Measurements from ENCODE around the gene OLFML2A. TPM values are rescaled to one million over a fixed set of nuclear protein-coding genes. Genes with fewer than 3 reads are reported as not detected.

The OLFML2A gene
- total RNA-seq, 1 experiment from 2014 or later: 1.4 TPM

DNA sequence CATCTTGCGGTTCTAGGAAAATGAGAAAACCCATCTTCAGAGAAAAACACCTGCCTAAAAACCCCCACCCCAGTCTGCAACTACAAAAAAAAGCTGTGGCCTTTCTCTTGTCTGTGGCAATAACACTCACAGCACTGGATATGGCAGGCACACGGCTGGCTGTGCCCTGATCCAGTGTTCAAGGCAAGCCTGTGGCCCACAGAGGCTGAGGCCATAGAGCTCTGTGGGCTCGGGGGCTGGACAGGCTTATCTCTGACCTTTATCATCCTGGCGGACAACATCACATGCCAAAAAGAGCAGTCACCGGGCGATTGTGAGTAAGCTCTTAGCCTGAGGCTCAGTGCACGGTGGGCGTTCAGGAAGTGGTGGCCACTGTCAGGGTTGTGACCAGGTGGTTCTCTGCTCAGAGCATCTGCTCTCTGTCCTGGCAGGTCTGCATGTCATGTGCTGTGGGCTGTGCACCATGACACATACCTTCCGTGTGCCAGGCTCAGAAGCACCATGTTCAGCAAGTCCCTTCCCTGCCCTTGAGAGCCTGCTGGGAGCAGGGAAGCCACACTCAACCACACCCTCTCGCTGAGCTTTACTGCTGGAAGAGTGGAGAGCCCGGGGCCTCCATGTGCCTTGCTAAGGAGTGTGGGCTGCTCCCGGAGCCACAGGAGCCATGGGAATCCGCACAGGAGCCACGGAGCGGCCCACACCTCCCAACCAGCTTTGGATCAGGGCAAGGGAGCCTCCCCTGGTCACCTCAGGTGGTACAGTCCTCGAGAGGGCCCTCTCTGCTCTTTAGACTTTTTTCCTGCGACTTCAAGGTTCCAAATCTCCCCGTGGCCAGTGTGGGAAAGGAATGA, 41.7 kb downstream of the OLFML2A start:
- Histone ChIP-seq H3K27me3 (replicated peaks; ENCODE audit: insufficient read depth, low read depth, low read length, poor library complexity) (no peaks in the 10 kb centered on the region), H3K27ac (ENCODE audit: low read depth, low read length, poor library complexity, severe bottlenecking) (no peak overlapping the region), H3K4me1 (ENCODE audit: insufficient read depth, low read length, poor library complexity, severe bottlenecking) (no peaks in the 10 kb centered on the region), H3K36me3 (ENCODE audit: insufficient read depth, low read length, poor library complexity, severe bottlenecking) (no peaks in the 10 kb centered on the region), H3K4me3 (ENCODE audit: low read depth, low read length, poor library complexity, severe bottlenecking) (no peak overlapping the region), H3K9me3 (ENCODE audit: low read depth, low read length, poor library complexity, severe bottlenecking) (no peaks in the 10 kb centered on the region)
- ChIA-PET CTCF (no interaction called here), POLR2A (ENCODE audit: low non-redundant PET) (no interaction called here)
- TF ChIP-seq EZH2 (IDR thresholded peaks at IDR 0.05; ENCODE audit: borderline replicate concordance, low read depth, low read length, poor library complexity, severe bottlenecking): no peak
- TF ChIP-seq, protein P1, sequence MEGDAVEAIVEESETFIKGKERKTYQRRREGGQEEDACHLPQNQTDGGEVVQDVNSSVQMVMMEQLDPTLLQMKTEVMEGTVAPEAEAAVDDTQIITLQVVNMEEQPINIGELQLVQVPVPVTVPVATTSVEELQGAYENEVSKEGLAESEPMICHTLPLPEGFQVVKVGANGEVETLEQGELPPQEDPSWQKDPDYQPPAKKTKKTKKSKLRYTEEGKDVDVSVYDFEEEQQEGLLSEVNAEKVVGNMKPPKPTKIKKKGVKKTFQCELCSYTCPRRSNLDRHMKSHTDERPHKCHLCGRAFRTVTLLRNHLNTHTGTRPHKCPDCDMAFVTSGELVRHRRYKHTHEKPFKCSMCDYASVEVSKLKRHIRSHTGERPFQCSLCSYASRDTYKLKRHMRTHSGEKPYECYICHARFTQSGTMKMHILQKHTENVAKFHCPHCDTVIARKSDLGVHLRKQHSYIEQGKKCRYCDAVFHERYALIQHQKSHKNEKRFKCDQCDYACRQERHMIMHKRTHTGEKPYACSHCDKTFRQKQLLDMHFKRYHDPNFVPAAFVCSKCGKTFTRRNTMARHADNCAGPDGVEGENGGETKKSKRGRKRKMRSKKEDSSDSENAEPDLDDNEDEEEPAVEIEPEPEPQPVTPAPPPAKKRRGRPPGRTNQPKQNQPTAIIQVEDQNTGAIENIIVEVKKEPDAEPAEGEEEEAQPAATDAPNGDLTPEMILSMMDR (conservative IDR thresholded peaks at IDR 0.05; ENCODE audit: low read depth, low read length): no peak
- no TSS peak for BruUV-seq (replicated peaks)
- DNase-seq (ENCODE audit: low spot score): no peak
- intact Hi-C loops (cut with micrococcal nuclease; ENCODE audit: unreplicated experiment): no loop called here

DNA sequence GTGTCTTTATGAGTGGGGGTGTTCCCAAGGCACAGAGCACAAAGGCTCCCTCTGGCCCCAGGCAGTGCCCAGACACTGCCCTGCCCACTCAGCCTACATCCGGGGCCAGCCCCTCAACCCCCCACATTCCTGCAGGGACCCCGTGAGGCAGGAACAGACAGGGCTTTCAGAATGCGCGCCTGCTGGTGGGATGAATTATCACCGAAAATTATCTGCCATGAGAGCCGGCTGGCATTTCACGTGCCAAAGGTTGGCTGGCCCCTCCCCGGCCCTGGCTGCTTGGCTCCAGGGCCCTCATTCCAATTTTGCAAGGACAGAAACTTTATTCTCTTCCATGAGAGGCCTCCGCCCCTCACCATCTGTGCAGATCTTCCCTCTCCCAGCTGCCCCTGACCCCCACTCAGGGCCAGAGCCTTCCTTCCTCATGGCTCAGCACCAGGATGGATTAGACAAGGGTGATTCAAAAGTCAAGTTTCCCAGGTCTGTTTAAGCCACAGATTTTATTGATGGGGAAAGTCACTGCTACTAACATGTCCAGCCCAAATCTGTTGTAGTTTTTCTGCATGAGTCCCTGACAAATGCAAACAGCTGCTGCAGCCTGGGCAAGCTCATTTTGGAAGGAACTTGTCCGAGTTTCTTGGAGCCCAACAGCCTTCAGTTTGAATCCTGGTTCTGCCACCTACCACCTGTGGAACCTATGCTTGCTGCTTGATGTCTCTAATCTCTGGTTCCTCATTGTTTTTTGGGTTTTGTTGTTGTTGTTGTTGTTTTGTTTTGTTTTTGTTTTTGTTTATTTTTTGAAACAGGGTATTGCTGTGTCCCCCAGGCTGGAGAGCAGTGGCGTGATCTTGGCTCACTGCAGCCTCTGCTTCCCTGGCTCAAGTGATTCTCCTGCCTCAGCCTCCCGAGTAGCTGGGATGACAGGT, 44.0 kb downstream of the OLFML2A start:
- POLR2A ChIA-PET (ENCODE audit: low non-redundant PET): no interaction called here
- Histone ChIP-seq H3K27me3 (replicated peaks; ENCODE audit: insufficient read depth, low read depth, low read length, poor library complexity) (no peaks in the 10 kb centered on the region), H3K4me3 (ENCODE audit: low read depth, low read length, poor library complexity, severe bottlenecking) (no peak overlapping the region), H3K9me3 (ENCODE audit: low read depth, low read length, poor library complexity, severe bottlenecking) (no peaks in the 10 kb centered on the region), H3K4me1 (ENCODE audit: insufficient read depth, low read length, poor library complexity, severe bottlenecking) (no peaks in the 10 kb centered on the region), H3K36me3 (ENCODE audit: insufficient read depth, low read length, poor library complexity, severe bottlenecking) (no peaks in the 10 kb centered on the region), H3K27ac (ENCODE audit: low read depth, low read length, poor library complexity, severe bottlenecking) (no peak overlapping the region)
- DNase-seq (ENCODE audit: low spot score): no peak
- no peak for TF ChIP-seq EZH2 (IDR thresholded peaks at IDR 0.05; ENCODE audit: borderline replicate concordance, low read depth, low read length, poor library complexity, severe bottlenecking)
- TF ChIP-seq, protein P1 (conservative IDR thresholded peaks at IDR 0.05; ENCODE audit: low read depth, low read length): no peak
- no TSS peak for BruUV-seq (replicated peaks)
- intact Hi-C loops (cut with micrococcal nuclease; ENCODE audit: unreplicated experiment): no loop called here
- CTCF ChIA-PET: no interaction called here

DNA sequence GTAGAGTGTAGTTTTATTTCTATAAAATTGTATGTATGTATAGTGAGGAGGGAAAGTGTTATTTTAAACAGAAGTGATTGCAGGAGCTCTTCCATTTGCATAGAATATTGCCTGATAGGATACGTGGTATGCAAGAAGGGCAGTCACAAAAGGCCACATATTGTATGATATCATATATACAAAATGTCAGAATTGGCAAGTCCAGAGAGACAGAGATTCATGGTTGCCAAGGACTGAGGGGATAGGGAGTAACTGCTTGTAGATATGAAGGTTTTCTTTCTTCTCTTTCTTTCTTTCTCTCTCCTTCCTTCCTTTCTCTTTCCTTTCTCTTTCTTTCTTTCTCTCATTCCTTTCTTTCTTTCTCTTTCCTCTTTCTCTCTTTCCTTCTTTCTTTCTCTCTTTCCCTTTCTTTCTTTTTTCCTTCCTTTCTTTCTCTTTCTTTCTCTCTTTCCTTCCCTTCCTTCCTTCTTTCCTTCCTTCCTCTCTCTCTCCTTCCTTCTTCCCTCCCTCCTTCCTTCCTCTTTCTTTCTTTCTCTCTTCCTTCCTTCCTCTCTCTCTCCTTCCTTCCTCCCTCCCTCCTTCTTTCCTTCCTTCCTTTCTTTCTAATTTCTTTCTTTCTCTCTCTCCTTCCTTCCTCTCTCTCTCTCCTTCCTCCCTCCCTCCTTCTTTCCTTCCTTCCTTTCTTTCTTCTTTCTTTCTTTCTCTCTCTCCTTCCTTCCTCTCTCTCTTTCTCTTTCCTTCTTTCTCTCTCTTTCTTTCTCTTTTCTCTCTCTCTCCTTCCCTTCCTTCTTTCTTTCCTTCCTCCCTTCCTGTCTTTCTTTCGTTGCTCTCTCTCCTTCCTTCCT, 51.8 kb downstream of the OLFML2A start:
- no peak overlapping the region for H3K4me3 ChIP-seq (ENCODE audit: low read depth, low read length, poor library complexity, severe bottlenecking)
- BruUV-seq (replicated peaks): no TSS peak
- no peak overlapping the region for H3K27ac ChIP-seq (ENCODE audit: low read depth, low read length, poor library complexity, severe bottlenecking)
- no peak for DNase-seq (ENCODE audit: low spot score)
- POLR2A ChIA-PET (ENCODE audit: low non-redundant PET): no interaction called here
- intact Hi-C loops (cut with micrococcal nuclease; ENCODE audit: unreplicated experiment): no loop called here
- CTCF ChIA-PET: interaction anchor here (0.6 to 1.0 kb wide), 2 partner anchors 24 to 43 kb away, joined by 3 to 6 read pairs; partner anchors contain the start of gene WDR38
- no peaks in the 10 kb centered on the region for H3K27me3 ChIP-seq (replicated peaks; ENCODE audit: insufficient read depth, low read depth, low read length, poor library complexity)
- peaks cover 12% of the 10 kb centered on the region for H3K4me1 ChIP-seq (ENCODE audit: insufficient read depth, low read length, poor library complexity, severe bottlenecking)
- no peak for TF ChIP-seq EZH2 (IDR thresholded peaks at IDR 0.05; ENCODE audit: borderline replicate concordance, low read depth, low read length, poor library complexity, severe bottlenecking)
- TF ChIP-seq, protein P1 (conservative IDR thresholded peaks at IDR 0.05; ENCODE audit: low read depth, low read length): no peak
- no peaks in the 10 kb centered on the region for H3K9me3 ChIP-seq (ENCODE audit: low read depth, low read length, poor library complexity, severe bottlenecking)
- no peaks in the 10 kb centered on the region for H3K36me3 ChIP-seq (ENCODE audit: insufficient read depth, low read length, poor library complexity, severe bottlenecking)

Data from A673 (cell line).